Brain microvascular endothelial cell (primary cell): ENCODE results near the gene DNAJC22.
"Not testable (repeated sequence)": the region's sequence is repeated elsewhere in the genome, so short reads cannot be mapped to it uniquely, and the experiment has no call there.

Source experiments
- DNase-seq: peaks from one replicate; pipeline ENCODE4 v3.0.0-alpha.2; 2020
- H3K27ac ChIP-seq: fragments of 250-450 bp; sonication (Bioruptor Pico); 2 replicates; pipeline ENCODE4 v1.5.1; 2020; ENCODE audit warnings: mild to moderate bottlenecking, moderate library complexity
- H3K27me3 ChIP-seq: fragments of 250-450 bp; sonication (Bioruptor Pico); replicated peaks from 2 replicates; pipeline ENCODE4 v1.5.1; 2020; ENCODE audit warnings: mild to moderate bottlenecking
- H3K36me3 ChIP-seq: fragments of 250-450 bp; sonication (Bioruptor Pico); replicated peaks from 2 replicates; pipeline ENCODE4 v1.5.1; 2020; ENCODE audit warnings: mild to moderate bottlenecking
- H3K4me3 ChIP-seq: 2 replicates; pipeline ENCODE4 v1.5.1; 2011; ENCODE audit warnings: low read depth, mild to moderate bottlenecking, control low read depth, low read length, moderate library complexity
- CTCF ChIP-seq: IDR thresholded peaks from 2 replicates; pipeline ENCODE4 v1.5.1; 2011; ENCODE audit warnings: low read depth, mild to moderate bottlenecking, moderate library complexity, low read length, control low read depth, inconsistent platforms; ENCODE audit errors: missing control alignments
- in situ Hi-C: cut with HindIII; loops from 2 replicates; pipeline ENCODE4 v1.10.0; 2017; ENCODE audit warnings: low sequenced_read_pairs, low pct_ligation_motif_present

The DNAJC22 gene

GRCh38 chr12:49330631-49331379 lies 15.9 kb upstream of the DNAJC22 start:
- DNase-seq = no peak
- Histone ChIP-seq H3K4me3 (no peak overlapping the region), H3K36me3 (no peaks in the 10 kb centered on the region), H3K27me3 (peaks cover 19% of the 10 kb centered on the region), H3K27ac (no peak overlapping the region)
- TF ChIP-seq CTCF = no peak
- in situ Hi-C loops = no loop called here

GRCh38 chr12:49331380-49332222 lies 15.1 kb upstream of the DNAJC22 start:
- Histone ChIP-seq H3K36me3 (no peaks in the 10 kb centered on the region), H3K4me3 (no peak overlapping the region), H3K27me3 (peaks cover 27% of the 10 kb centered on the region), H3K27ac (no peak overlapping the region)
- peak; percentile 94 for TF ChIP-seq CTCF
- in situ Hi-C loops = no loop called here
- DNase-seq = peak; percentile 74

- no peak overlapping the region for H3K27ac ChIP-seq
- no peaks in the 10 kb centered on the region for H3K36me3 ChIP-seq
- in situ Hi-C loops = no loop called here
- H3K27me3 ChIP-seq = peaks cover 31% of the 10 kb centered on the region
- TF ChIP-seq CTCF = no peak
- no peak overlapping the region for H3K4me3 ChIP-seq
- DNase-seq = no peak
These were observed 14.2 kb upstream of the DNAJC22 start for GRCh38 chr12:49332441-49332861.

GRCh38 chr12:49332891-49333371 lies 13.8 kb upstream of the DNAJC22 start:
- H3K4me3 ChIP-seq = peak overlapping the region; percentile 12
- peaks cover 35% of the 10 kb centered on the region for H3K27me3 ChIP-seq
- DNase-seq = no peak
- H3K27ac ChIP-seq = no peak overlapping the region
- no peaks in the 10 kb centered on the region for H3K36me3 ChIP-seq
- in situ Hi-C loops = no loop called here
- TF ChIP-seq CTCF = no peak

- H3K27me3 ChIP-seq = peaks cover 35% of the 10 kb centered on the region
- not testable (repeated sequence) for H3K4me3 ChIP-seq
These were observed 12.9 kb upstream of the DNAJC22 start for GRCh38 chr12:49333778-49334177.

GRCh38 chr12:49334226-49334625 lies 12.5 kb upstream of the DNAJC22 start:
- DNase-seq = no peak
- no peak for TF ChIP-seq CTCF
- H3K4me3 ChIP-seq = no peak overlapping the region
- no peaks in the 10 kb centered on the region for H3K36me3 ChIP-seq
- peaks cover 35% of the 10 kb centered on the region for H3K27me3 ChIP-seq
- in situ Hi-C loops = no loop called here
- H3K27ac ChIP-seq = no peak overlapping the region

More at GRCh38 chr12:49333778-49334177, 12.9 kb upstream of the DNAJC22 start:
- H3K36me3 ChIP-seq, H3K27ac ChIP-seq, in situ Hi-C loops, DNase-seq: not testable (repeated sequence)
